NB4 (cell line): ENCODE data around the gene TGM4.
"Not testable (repeated sequence)": the region's sequence is repeated elsewhere in the genome, so short reads cannot be mapped to it uniquely, and the experiment has no call there.

Experiments
- DNase-seq: peaks from one replicate; pipeline ENCODE4 v3.0.0; 2010; ENCODE audit warnings: low read depth
- H3K4me3 ChIP-seq: one replicate; pipeline ENCODE4 v1.5.1; 2011; ENCODE audit warnings: mild to moderate bottlenecking, low read depth, low read length, moderate library complexity
- CTCF ChIP-seq: IDR thresholded peaks from one replicate; pipeline ENCODE4 v1.5.1; 2012; ENCODE audit warnings: low read depth, low read length
- MAX ChIP-seq: IDR thresholded peaks from 2 replicates; pipeline ENCODE4 v1.6.1; 2011; ENCODE audit warnings: low read depth, low read length
- MYC ChIP-seq: IDR thresholded peaks from 2 replicates; pipeline ENCODE4 v1.6.1; 2011; ENCODE audit warnings: low read depth, low read length
- POLR2A ChIP-seq: IDR thresholded peaks from 2 replicates; pipeline ENCODE4 v1.6.1; 2011; ENCODE audit warnings: mild to moderate bottlenecking; ENCODE audit not compliant: insufficient read length; ENCODE audit errors: extremely low read depth

The TGM4 gene

GRCh38 chr3:44833394-44833793 lies 41.0 kb upstream of the TGM4 start:
- no peak for DNase-seq
- no peak overlapping the region for H3K4me3 ChIP-seq
- TF ChIP-seq MAX, result no peak
- TF ChIP-seq MYC, result no peak
- TF ChIP-seq POLR2A, result no peak
- no peak for TF ChIP-seq CTCF

- TF ChIP-seq CTCF, result no peak
- TF ChIP-seq POLR2A, result no peak
- no peak for TF ChIP-seq MYC
- DNase-seq, result no peak
- H3K4me3 ChIP-seq, result no peak overlapping the region
Observed at GRCh38 chr3:44835684-44836083, 38.7 kb upstream of the TGM4 start.

GRCh38 chr3:44842376-44842775 lies 32.0 kb upstream of the TGM4 start:
- H3K4me3 ChIP-seq, result no peak overlapping the region
- DNase-seq, result no peak
- TF ChIP-seq POLR2A, result no peak
- TF ChIP-seq MAX, result no peak
- no peak for TF ChIP-seq MYC
- TF ChIP-seq CTCF, result no peak

GRCh38 chr3:44845528-44846520 lies 28.6 kb upstream of the TGM4 start:
- no peak for DNase-seq
- no peak for TF ChIP-seq MYC
- no peak for TF ChIP-seq CTCF
- TF ChIP-seq POLR2A, result no peak
- no peak for TF ChIP-seq MAX
- H3K4me3 ChIP-seq, result no peak overlapping the region

- TF ChIP-seq POLR2A (no peak), CTCF (no peak), MAX (no peak), MYC (no peak)
- no peak for DNase-seq
- no peak overlapping the region for H3K4me3 ChIP-seq
Observed at GRCh38 chr3:44848634-44849033, 25.8 kb upstream of the TGM4 start.

- H3K4me3 ChIP-seq, DNase-seq: not testable (repeated sequence)
Observed at GRCh38 chr3:44856663-44857062, 17.7 kb upstream of the TGM4 start.
